Measurements from ENCODE around the gene VSTM2B. TPM values are rescaled to one million over a fixed set of nuclear protein-coding genes. Genes with fewer than 3 reads are reported as not detected.
A peak's percentile ranks its signal among the peaks of the same experiment; 100 is the strongest.

Gene VSTM2B
- total RNA-seq, 1 donor from 2014 or later = not detected

- H3K27ac Mint-ChIP-seq (ENCODE audit: unreplicated experiment) = no peak overlapping the region
- TF ChIP-seq CTCF (IDR thresholded peaks at IDR 0.05) = peak; percentile 85
- H3K4me1 Mint-ChIP-seq (ENCODE audit: low read depth) = peaks cover 28% of the 10 kb centered on the region
- peak overlapping the region; percentile 59 for H3K4me3 Mint-ChIP-seq (ENCODE audit: unreplicated experiment)
- peaks cover 3% of the 10 kb centered on the region for H3K36me3 Mint-ChIP-seq (ENCODE audit: low read depth)
- peaks cover 68% of the 10 kb centered on the region for H3K27me3 Mint-ChIP-seq (ENCODE audit: low read depth)
- H3K9me3 Mint-ChIP-seq (ENCODE audit: low read depth) = no peaks in the 10 kb centered on the region
- DNase-seq (ENCODE audit: low spot score) = peak; percentile 94
These were observed 2.7 kb downstream of the VSTM2B start for GRCh38 chr19:29528350-29528945.

GRCh38 chr19:29528946-29529645, 3.3 kb downstream of the VSTM2B start:
- H3K4me1 Mint-ChIP-seq (ENCODE audit: low read depth) = peaks cover 28% of the 10 kb centered on the region
- peak overlapping the region; percentile 36 for H3K4me3 Mint-ChIP-seq (ENCODE audit: unreplicated experiment)
- peaks cover 3% of the 10 kb centered on the region for H3K36me3 Mint-ChIP-seq (ENCODE audit: low read depth)
- peaks cover 66% of the 10 kb centered on the region for H3K27me3 Mint-ChIP-seq (ENCODE audit: low read depth)
- no peak overlapping the region for H3K27ac Mint-ChIP-seq (ENCODE audit: unreplicated experiment)
- TF ChIP-seq CTCF (IDR thresholded peaks at IDR 0.05) = no peak
- peak; percentile 79 for DNase-seq (ENCODE audit: low spot score)
- H3K9me3 Mint-ChIP-seq (ENCODE audit: low read depth) = no peaks in the 10 kb centered on the region

GRCh38 chr19:29529646-29530539, 4.1 kb downstream of the VSTM2B start:
- Mint-ChIP-seq H3K4me3 (ENCODE audit: unreplicated experiment) (peak overlapping the region; percentile 28), H3K4me1 (ENCODE audit: low read depth) (peaks cover 27% of the 10 kb centered on the region), H3K27me3 (ENCODE audit: low read depth) (peaks cover 61% of the 10 kb centered on the region), H3K9me3 (ENCODE audit: low read depth) (no peaks in the 10 kb centered on the region), H3K27ac (ENCODE audit: unreplicated experiment) (no peak overlapping the region), H3K36me3 (ENCODE audit: low read depth) (peaks cover 3% of the 10 kb centered on the region)
- no peak for TF ChIP-seq CTCF (IDR thresholded peaks at IDR 0.05)
- peak; percentile 78 for DNase-seq (ENCODE audit: low spot score)

GRCh38 chr19:29530540-29531457, 5.0 kb downstream of the VSTM2B start:
- Mint-ChIP-seq H3K9me3 (ENCODE audit: low read depth) (no peaks in the 10 kb centered on the region), H3K36me3 (ENCODE audit: low read depth) (peaks cover 3% of the 10 kb centered on the region), H3K27me3 (ENCODE audit: low read depth) (peaks cover 64% of the 10 kb centered on the region), H3K4me1 (ENCODE audit: low read depth) (peaks cover 22% of the 10 kb centered on the region), H3K4me3 (ENCODE audit: unreplicated experiment) (peak overlapping the region; percentile 28), H3K27ac (ENCODE audit: unreplicated experiment) (no peak overlapping the region)
- no peak for TF ChIP-seq CTCF (IDR thresholded peaks at IDR 0.05)
- DNase-seq (ENCODE audit: low spot score) = peak; percentile 81

All from chondrocyte (in vitro differentiated cells).